ENCODE data around the gene YES1.

YES1 gene

DNA sequence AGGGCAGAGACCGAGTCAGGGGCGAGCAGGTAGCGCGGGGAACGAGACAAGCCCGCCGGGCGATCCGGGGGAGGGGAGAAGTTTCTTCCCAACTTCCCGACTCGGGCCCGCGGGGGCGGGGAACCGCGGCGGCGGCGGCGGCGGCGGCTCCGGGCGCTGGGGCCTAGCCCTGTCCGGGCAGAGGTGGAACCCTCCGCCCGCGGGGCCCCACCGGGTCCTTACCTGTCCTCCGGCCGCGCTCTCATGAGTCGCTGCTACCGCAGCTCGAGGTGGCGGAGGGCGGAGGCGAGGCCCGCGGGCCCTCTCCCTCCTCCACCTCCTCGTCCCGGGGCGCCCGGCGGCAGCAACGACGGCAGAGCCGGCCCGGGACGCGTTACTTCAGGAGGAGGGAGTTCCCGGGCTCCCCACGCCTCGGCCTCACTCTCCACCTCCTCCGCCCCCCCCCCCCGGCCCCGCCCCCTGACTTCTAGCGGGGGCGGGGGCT, at the start of gene YES1:
Gene YES1 (minus strand): TSS at position 351 of the 484 bp plus-strand sequence. CDS start 55,415 bp downstream, outside the sequence.
- TF ChIP-seq CTCF (IDR thresholded peaks at IDR 0.05): no peak
- DNase-seq: peak; percentile 70 to 80
- Histone ChIP-seq H3K36me3 (no peaks in the 10 kb centered on the region), H3K9me3 (no peaks in the 10 kb centered on the region), H3K27me3 (no peaks in the 10 kb centered on the region), H3K4me3 (peak within 1 kb of the TSS; percentile 94 to 96), H3K27ac (peak within 1 kb of the TSS; percentile 96 to 98), H3K4me1 (peaks cover 0 to 16% (median 2%) of the 10 kb centered on the region in 4 donors)
- intact Hi-C loops (cut with DNase I; ENCODE audit: low total_unique reads): loop anchor here (5.0 kb wide), 1 partner anchor 100 kb away; the partner anchor contains the start of gene ENOSF1

- H3K36me3 ChIP-seq: no peaks in the 10 kb centered on the region
- DNase-seq: no peak
- no peaks in the 10 kb centered on the region for H3K4me1 ChIP-seq
- TF ChIP-seq CTCF (IDR thresholded peaks at IDR 0.05): no peak
- no peaks in the 10 kb centered on the region for H3K9me3 ChIP-seq
- H3K27ac ChIP-seq: no peak overlapping the region
- peaks cover 0 to 7% of the 10 kb centered on the region in 2 donors for H3K27me3 ChIP-seq
- intact Hi-C loops (cut with DNase I; ENCODE audit: low total_unique reads): no loop called here
- H3K4me3 ChIP-seq: no peak overlapping the region
Measured at GRCh38 chr18:857986-858385, 45.9 kb upstream of the YES1 start.

- Histone ChIP-seq H3K27me3 (peaks cover 0 to 7% of the 10 kb centered on the region in 2 donors), H3K27ac (no peak overlapping the region), H3K36me3 (no peaks in the 10 kb centered on the region), H3K4me3 (no peak overlapping the region), H3K9me3 (no peaks in the 10 kb centered on the region), H3K4me1 (no peaks in the 10 kb centered on the region)
- TF ChIP-seq CTCF (IDR thresholded peaks at IDR 0.05): no peak
- intact Hi-C loops (cut with DNase I; ENCODE audit: low total_unique reads): no loop called here
- no peak for DNase-seq
Measured at GRCh38 chr18:853471-853870, 41.4 kb upstream of the YES1 start.

- H3K9me3 ChIP-seq: no peaks in the 10 kb centered on the region
- H3K27ac ChIP-seq: no peak overlapping the region
- intact Hi-C loops (cut with DNase I; ENCODE audit: low total_unique reads): no loop called here
- H3K4me3 ChIP-seq: no peak overlapping the region
- no peaks in the 10 kb centered on the region for H3K4me1 ChIP-seq
- TF ChIP-seq CTCF (IDR thresholded peaks at IDR 0.05): no peak
- H3K27me3 ChIP-seq: peaks cover 0 to 3% of the 10 kb centered on the region in 2 donors
- no peak for DNase-seq
- H3K36me3 ChIP-seq: no peaks in the 10 kb centered on the region
Measured at GRCh38 chr18:850960-851359, 38.9 kb upstream of the YES1 start.

DNA sequence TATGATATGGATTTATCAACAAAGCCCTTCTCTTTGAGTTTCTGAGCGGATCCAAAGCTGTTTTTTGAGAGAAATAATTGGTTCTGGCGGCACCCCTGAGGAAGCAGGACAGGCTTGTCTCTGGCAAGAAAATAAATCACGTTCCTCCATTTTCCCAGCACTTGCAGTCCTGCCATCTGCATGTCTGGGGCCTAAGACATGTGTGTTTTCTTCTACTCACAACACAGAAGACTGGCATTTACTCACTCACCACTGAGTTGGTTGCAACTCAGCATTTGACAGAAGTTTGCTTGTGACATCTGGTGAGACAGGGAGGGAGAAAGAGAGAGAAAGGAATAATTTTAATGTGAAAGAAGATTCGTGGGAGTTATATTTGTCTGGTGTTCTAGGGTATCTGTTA, 37.0 kb upstream of the YES1 start:
- TF ChIP-seq CTCF (IDR thresholded peaks at IDR 0.05): no peak
- no peaks in the 10 kb centered on the region for H3K4me1 ChIP-seq
- no peak for DNase-seq
- H3K27ac ChIP-seq: no peak overlapping the region
- no peaks in the 10 kb centered on the region for H3K9me3 ChIP-seq
- H3K36me3 ChIP-seq: no peaks in the 10 kb centered on the region
- no peak overlapping the region for H3K4me3 ChIP-seq
- intact Hi-C loops (cut with DNase I; ENCODE audit: low total_unique reads): no loop called here
- peaks cover 0 to under 1% of the 10 kb centered on the region in 2 donors for H3K27me3 ChIP-seq

Measured in tibial artery (tissue), 4 donors.